OCI-LY7 (cell line): ENCODE measurements around the gene NOL4L. TPM values are rescaled to one million over a fixed set of nuclear protein-coding genes. Genes with fewer than 3 reads are reported as not detected.

ENCODE experiments used
- BruUV-seq: library from RNA; stranded (reverse); fragments of 400-500 nt; replicated peaks from 2 replicates; lab custom pipeline; 2021; lab: Mats Ljungman, UMichigan
- CTCF ChIA-PET: fragments of 300-600 bp; sonication (Branson Sonifier 250); formaldehyde crosslinking; loops from one replicate; lab custom pipeline; 2022; ENCODE audit warnings: antibody characterized with exemption; ENCODE audit not compliant: unreplicated experiment; lab: Charles Lee
- POLR2A ChIA-PET: fragments of 300-600 bp; sonication (Branson Sonifier 250); formaldehyde crosslinking; loops from one replicate; lab custom pipeline; 2022; ENCODE audit warnings: antibody characterized with exemption; lab: Charles Lee
- DNase-seq: peaks from one replicate; pipeline ENCODE4 v3.0.0-alpha.2; 2015; ENCODE audit warnings: low spot score
- H2AFZ ChIP-seq: fragments of 200-600 bp; sonication (generic), shearing (Covaris generic); 2 replicates; pipeline ENCODE4 v1.6.1; 2014; ENCODE audit warnings: mild to moderate bottlenecking, antibody characterized with exemption, low read length, moderate library complexity
- H3K27ac ChIP-seq: fragments of 200-600 bp; sonication (generic); 2 replicates; pipeline ENCODE4 v1.5.1; 2014; ENCODE audit warnings: mixed run types, low read depth, mild to moderate bottlenecking, moderate library complexity, low read length, inconsistent platforms; ENCODE audit not compliant: poor library complexity, severe bottlenecking
- H3K36me3 ChIP-seq: fragments of 200-600 bp; sonication (generic); 2 replicates; pipeline ENCODE4 v1.6.1; 2014; ENCODE audit warnings: mild to moderate bottlenecking, antibody characterized with exemption, low read length, moderate library complexity, mixed read lengths; ENCODE audit not compliant: insufficient read depth
- H3K4me1 ChIP-seq: fragments of 200-600 bp; sonication (generic); 2 replicates; pipeline ENCODE4 v1.5.1; 2014; ENCODE audit warnings: mild to moderate bottlenecking, low read length; ENCODE audit not compliant: insufficient read depth, poor library complexity, severe bottlenecking
- H3K4me2 ChIP-seq: fragments of 200-600 bp; sonication (generic); 2 replicates; pipeline ENCODE4 v1.6.1; 2014; ENCODE audit warnings: mild to moderate bottlenecking, low read length
- H3K4me3 ChIP-seq: fragments of 200-600 bp; sonication (generic); 2 replicates; pipeline ENCODE4 v1.5.1; 2014; ENCODE audit warnings: mild to moderate bottlenecking, low read depth, low read length; ENCODE audit not compliant: poor library complexity, severe bottlenecking
- H3K79me2 ChIP-seq: fragments of 200-600 bp; sonication (generic); 2 replicates; pipeline ENCODE4 v1.6.1; 2016; ENCODE audit warnings: low read depth, mild to moderate bottlenecking, low read length, moderate library complexity, mixed read lengths; ENCODE audit not compliant: insufficient read depth
- H3K9me2 ChIP-seq: fragments of 200-600 bp; sonication (generic); 2 replicates; pipeline ENCODE4 v1.6.1; 2016; ENCODE audit warnings: mild to moderate bottlenecking, low read length, mixed read lengths; ENCODE audit not compliant: insufficient read depth
- H3K9me3 ChIP-seq: fragments of 200-600 bp; sonication (generic); 2 replicates; pipeline ENCODE4 v1.6.1; 2014; ENCODE audit warnings: mild to moderate bottlenecking, mixed run types, low read length, mixed read lengths
- H4K20me1 ChIP-seq: fragments of 200-600 bp; sonication (generic); 2 replicates; pipeline ENCODE4 v1.6.1; 2014; ENCODE audit warnings: mild to moderate bottlenecking, antibody characterized with exemption, low read length, moderate library complexity, mixed read lengths; ENCODE audit not compliant: insufficient read depth
- CTCF ChIP-seq: fragments of 200-600 bp; sonication (generic); conservative IDR thresholded peaks from 2 replicates; pipeline ENCODE4 v1.5.1; 2014; ENCODE audit warnings: mild to moderate bottlenecking, antibody characterized with exemption, low read length, moderate library complexity, mixed read lengths
- EZH2phosphoT487 ChIP-seq: fragments of 200-600 bp; sonication (generic); IDR thresholded peaks from 2 replicates; pipeline ENCODE4 v1.6.1; 2018; ENCODE audit warnings: low read depth, borderline replicate concordance, mild to moderate bottlenecking, mixed run types, antibody characterized with exemption, low read length, moderate library complexity, mixed read lengths
- intact Hi-C: fragments of 100-400 bp; cut with micrococcal nuclease; formaldehyde crosslinking; loops from one replicate; pipeline ENCODE4 v1.10.0; 2022; ENCODE audit not compliant: unreplicated experiment
- total RNA-seq, 2 experiments: library from RNA; depleted of rRNA in 1 of 2; stranded (reverse); fragments of >200 nt in 1 of 2; shearing (Covaris generic) in 1 of 2; gene quantifications; 2 replicates each; pipeline ENCODE4 v1.2.3, GENCODE V29; 2014 to 2022

Gene NOL4L
- total RNA-seq, 2 experiments from 2014 or later, result 3.9 to 4.2 TPM

- no peaks in the 10 kb centered on the region for H4K20me1 ChIP-seq
- POLR2A ChIA-PET, result no interaction called here
- BruUV-seq, result no TSS peak
- H3K9me2 ChIP-seq, result no peaks in the 10 kb centered on the region
- peak overlapping the region; percentile 70; the same call in 1 of the 2 replicates for H2AFZ ChIP-seq
- no peaks in the 10 kb centered on the region for H3K36me3 ChIP-seq
- TF ChIP-seq EZH2phosphoT487 (no peak), CTCF (no peak)
- peak overlapping the region; percentile 79 for H3K4me2 ChIP-seq
- peak overlapping the region; percentile 68 for H3K27ac ChIP-seq
- no peaks in the 10 kb centered on the region for H3K9me3 ChIP-seq
- H3K4me1 ChIP-seq, result peaks cover 43% of the 10 kb centered on the region
- H3K4me3 ChIP-seq, result no peak overlapping the region
- H3K79me2 ChIP-seq, result no peaks in the 10 kb centered on the region
- intact Hi-C loops, result no loop called here
- DNase-seq, result no peak
- CTCF ChIA-PET, result no interaction called here
These were observed 17.1 kb upstream of the NOL4L start for GRCh38 chr20:32602273-32602672.

GRCh38 chr20:32600681-32601237 lies 15.6 kb upstream of the NOL4L start:
- no peaks in the 10 kb centered on the region for H3K9me2 ChIP-seq
- H3K4me3 ChIP-seq, result no peak overlapping the region
- H3K79me2 ChIP-seq, result no peaks in the 10 kb centered on the region
- H4K20me1 ChIP-seq, result no peaks in the 10 kb centered on the region
- no peak overlapping the region for H3K27ac ChIP-seq
- no TSS peak for BruUV-seq
- peaks cover 38% of the 10 kb centered on the region for H3K4me1 ChIP-seq
- TF ChIP-seq CTCF (no peak), EZH2phosphoT487 (no peak)
- H3K4me2 ChIP-seq, result no peak overlapping the region
- H3K9me3 ChIP-seq, result no peaks in the 10 kb centered on the region
- H2AFZ ChIP-seq, result no peak overlapping the region
- no peaks in the 10 kb centered on the region for H3K36me3 ChIP-seq
- POLR2A ChIA-PET, result interaction anchor here (0.6 kb wide), 1 partner anchor 190 kb away, joined by 7 read pairs; no protein-coding TSS in a partner anchor
- CTCF ChIA-PET, result no interaction called here
- DNase-seq, result no peak
- intact Hi-C loops, result no loop called here

GRCh38 chr20:32599783-32600340 lies 14.7 kb upstream of the NOL4L start:
- no peaks in the 10 kb centered on the region for H4K20me1 ChIP-seq
- no peaks in the 10 kb centered on the region for H3K79me2 ChIP-seq
- ChIA-PET CTCF (no interaction called here), POLR2A (no interaction called here)
- DNase-seq, result no peak
- no peak for TF ChIP-seq EZH2phosphoT487
- TF ChIP-seq CTCF, result no peak
- no peak overlapping the region for H3K4me2 ChIP-seq
- no peaks in the 10 kb centered on the region for H3K36me3 ChIP-seq
- BruUV-seq, result no TSS peak
- no peak overlapping the region for H3K4me3 ChIP-seq
- H3K4me1 ChIP-seq, result peaks cover 29% of the 10 kb centered on the region
- no peak overlapping the region for H2AFZ ChIP-seq
- H3K9me3 ChIP-seq, result no peaks in the 10 kb centered on the region
- no peaks in the 10 kb centered on the region for H3K9me2 ChIP-seq
- H3K27ac ChIP-seq, result no peak overlapping the region
- intact Hi-C loops, result no loop called here
